ENCODE data around the gene PRKCE.
"Not testable (repeated sequence)": the region's sequence is repeated elsewhere in the genome, so short reads cannot be mapped to it uniquely, and the experiment has no call there.

Gene PRKCE

DNA sequence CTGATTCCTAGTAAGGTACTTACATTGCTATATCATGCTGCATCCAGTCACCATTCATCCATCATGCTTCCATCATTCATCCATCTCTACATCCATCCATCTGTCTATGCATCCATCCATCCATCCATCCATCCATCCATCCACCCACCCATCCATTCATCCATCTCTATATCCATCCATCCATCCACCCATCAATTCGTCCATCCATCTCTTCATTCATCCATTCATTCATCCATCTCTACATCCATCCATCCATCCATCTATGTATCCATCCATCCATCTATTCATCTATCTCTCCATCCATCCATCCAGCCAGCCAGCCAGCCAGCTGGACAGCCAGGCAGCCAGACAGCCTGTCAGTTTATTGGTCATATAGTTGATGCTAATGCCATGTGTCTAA lies 20.7 kb downstream of the PRKCE start:
- no peak for DNase-seq

DNA sequence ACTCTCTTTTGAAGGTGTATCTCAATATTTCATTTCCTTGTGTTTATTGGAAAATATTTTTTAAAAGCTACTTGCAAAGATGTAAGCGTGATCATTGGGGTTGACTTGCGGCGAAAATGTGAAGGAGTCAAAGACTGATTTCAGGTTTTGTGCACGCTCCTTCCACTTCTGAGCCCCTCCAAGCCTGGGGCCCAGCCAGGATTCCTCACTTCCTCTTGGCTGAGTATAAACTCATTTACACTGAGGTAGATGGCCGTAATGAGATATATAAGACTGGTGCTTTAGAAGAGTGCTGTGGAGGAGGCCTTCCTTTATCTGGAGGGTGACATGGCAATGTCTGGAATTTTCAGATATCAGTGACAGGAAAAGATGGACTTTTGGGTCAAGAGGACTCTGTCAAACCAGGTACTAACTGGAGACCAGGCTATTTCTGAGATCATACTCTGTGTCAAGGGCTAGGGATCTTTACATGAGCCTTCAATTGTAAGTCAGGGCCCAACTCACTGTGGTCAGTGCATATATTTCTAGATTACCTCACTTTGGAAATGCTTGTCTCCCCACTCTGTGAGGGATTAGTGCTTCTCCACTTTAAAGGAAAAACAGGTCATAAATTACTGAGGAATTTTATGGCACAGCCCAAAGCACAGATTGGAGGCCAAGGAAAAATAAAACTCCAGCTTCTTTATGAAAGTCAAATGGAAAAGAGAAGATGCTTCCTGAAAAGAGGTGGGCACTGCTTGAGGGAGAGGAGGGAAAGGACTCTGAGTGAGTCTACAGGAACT lies 22.8 kb downstream of the PRKCE start:
- DNase-seq = no peak

DNA sequence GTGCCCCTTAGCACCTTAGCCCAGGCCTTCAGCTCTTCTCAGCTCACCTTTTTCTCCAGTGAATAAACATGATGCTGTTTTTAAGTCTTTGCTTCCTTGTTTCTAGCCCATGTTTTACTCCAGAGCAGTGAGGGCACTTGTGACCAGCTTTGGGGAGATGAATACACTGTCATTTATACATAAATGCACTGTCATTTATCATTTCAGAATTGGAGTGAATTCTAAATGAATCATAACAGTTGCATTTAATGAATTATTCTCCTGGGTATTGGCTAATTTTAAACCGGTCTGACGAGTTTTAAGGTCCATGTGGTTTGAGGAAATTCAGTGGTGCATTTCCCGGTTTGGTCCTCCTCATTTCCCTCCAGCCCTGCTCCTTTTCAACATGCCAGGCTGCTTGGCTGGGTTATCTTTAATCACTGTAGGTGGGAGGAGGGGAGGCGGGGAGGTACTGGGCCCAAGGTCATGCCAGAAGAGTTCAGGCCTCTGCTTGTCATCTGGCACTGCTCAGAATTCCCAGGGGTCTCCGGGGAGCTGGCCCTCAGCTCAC lies 23.9 kb downstream of the PRKCE start:
- DNase-seq = peak; percentile 11

DNA sequence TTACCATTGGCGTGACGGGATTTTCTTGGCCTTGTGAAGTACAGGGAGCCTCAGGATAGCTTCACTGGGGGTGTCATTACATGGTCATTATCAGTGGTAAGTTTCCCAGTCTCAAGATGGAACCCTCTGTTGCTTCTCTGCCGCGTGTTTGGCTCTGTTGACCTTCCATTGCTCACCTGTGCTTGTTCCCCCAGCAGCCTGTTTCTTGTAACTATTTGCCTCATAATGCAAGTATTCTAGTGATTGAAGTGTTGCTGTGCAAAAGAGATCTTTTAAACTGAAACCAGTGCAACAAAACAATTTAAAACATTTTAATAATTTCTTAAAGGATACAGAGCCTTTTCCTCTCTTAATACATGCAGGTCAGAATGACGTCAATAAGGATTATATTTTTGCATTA lies 24.6 kb downstream of the PRKCE start:
- DNase-seq = no peak

DNA sequence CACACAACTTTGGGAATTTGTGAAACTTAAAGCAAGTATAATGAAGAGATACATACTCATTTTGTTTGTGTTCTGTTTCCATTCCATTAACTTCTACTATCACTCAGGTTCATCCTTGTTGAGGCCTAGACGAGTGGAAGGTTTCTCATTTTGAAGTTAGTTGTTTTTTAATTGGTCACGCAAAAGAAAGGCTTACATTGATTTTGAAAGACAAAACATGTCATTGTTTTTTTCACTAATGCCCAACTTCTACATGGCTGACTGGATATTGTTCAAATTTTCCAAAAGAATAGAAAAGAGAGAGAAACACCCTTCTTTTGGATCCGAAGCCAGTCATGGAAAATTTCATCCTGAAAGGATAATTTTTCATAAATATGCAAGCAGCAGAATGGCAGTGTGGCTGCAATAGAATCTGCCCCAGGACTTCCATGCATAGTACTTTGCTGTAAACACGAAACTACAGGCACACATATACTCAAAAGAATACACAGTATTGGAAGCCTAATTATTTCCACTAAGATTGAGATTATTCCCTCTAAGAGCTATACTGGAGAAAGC lies 27.4 kb downstream of the PRKCE start:
- no peak for DNase-seq

DNA sequence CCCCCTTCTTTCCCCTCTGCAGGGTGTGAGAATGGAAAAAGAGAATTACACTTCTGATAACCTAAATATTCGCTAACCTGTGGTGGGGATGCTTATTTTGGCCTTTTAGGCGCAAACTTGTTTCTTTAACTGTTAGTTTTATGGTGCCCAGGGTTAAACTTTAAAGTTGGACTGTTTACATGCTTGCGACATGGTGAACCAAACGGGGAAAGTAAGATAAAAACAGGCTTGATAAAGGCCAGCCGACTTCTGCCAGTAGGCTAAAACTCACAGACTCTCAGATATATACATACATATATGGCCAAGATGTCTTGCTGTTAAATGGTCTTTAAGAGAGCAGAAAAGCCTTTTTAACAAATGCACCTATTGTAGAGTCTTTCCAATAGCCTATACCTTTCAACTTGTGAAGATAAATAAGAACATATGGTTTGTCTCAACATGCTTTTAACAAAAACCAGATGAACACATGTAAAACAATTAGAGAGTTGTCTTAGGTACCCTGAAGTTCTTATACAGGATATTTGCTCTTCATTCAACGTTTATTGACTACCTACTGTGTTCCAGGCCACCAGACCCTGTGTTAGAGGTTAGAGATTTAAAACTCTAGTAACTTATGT lies 29.0 kb downstream of the PRKCE start:
- no peak for DNase-seq

DNA sequence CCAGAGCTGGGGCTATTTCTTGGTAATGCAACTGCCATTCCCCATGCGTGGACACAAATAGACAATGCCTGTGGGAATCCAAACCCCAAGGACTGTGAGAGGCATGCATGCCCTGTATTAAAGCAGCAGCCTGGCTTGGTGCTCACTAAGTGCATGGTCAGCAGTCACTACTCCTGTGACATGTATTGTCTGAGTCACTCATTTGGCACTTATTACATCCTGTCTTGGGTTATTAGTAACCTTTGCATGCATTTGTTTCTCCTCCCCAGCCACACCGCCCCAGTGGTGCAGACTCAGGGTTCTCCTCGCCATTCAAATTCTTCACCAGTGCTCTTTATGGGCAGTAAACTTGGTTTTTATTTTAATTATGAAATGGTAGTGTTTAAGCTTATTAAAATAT lies 30.2 kb downstream of the PRKCE start:
- no peak for DNase-seq

DNA sequence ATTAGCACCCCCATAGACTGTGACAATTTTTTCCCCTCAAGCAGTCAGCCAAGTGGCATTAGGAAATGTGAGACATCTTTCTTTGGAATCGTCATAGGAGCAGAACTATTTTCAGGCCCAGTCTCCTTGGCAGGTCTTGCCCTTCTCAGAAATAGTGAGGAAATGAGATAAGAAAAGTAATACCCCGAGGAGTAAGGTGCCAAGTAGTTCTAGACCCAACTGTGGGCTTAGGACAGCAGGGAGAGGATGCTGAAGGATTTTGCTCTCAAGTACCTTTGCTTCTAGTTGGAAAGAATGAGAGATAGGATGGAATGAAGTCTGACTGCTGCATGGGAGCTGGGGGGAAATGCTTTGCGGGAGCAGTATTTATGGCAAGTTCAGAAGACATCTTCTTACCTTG lies 31.8 kb downstream of the PRKCE start:
- no peak for DNase-seq

DNA sequence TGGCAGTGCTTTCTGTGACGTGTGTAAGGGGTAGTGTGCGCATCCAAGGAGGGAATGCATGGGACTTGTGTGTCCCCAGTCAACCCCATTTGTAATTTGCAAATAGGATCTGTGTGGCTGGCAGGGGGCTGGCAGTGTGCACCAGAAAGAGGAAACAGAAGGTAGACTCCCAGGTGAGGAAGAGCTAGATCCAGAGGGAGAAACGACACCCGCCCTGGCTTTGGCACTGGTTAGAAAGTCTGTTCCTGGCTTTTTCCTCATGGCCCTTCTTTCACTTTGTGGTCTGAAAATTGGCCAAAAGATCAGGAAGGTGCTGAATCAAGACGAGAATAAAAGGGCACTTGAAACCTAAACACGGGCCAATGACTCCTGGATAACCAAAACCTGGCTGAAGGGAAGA lies 33.3 kb downstream of the PRKCE start:
- DNase-seq = no peak

DNA sequence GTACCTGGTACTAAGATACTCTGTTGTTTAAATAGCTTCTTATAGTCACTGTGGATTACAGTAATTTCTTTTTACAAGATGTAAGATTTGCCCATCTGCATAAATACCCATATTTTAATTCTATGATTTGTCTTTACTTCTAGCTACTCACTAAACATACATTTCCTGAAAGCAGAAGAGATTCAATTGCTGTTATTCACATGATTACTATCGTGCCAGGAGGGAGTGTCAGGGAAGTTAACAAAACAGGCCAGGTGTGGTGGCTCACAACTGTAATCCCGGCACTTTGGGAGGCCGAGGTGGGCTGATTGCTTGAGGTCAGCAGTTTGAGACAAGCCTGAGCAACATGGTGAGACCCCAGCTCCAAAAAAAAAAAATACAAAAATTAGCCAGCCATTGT lies 33.8 kb downstream of the PRKCE start:
- DNase-seq = no peak

DNA sequence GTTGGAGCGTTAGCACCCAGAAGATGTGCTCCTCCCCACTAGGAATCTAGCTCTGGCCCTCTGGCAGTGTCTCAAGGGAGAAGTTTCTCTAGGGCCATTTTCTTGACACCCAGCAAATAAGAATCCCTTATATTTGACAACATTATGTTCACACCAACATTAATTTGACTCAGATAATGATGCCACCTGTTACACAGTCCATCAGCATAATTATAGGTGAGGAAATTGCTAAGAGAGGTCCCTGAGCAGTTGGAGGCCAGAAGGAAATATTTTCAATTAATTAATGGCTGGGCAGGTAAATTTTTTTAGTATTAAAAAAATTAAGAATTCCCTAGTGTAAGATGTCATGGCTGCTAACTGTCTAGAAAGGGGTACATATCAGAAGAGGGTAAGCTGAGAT lies 36.5 kb downstream of the PRKCE start:
- no peak for DNase-seq

DNA sequence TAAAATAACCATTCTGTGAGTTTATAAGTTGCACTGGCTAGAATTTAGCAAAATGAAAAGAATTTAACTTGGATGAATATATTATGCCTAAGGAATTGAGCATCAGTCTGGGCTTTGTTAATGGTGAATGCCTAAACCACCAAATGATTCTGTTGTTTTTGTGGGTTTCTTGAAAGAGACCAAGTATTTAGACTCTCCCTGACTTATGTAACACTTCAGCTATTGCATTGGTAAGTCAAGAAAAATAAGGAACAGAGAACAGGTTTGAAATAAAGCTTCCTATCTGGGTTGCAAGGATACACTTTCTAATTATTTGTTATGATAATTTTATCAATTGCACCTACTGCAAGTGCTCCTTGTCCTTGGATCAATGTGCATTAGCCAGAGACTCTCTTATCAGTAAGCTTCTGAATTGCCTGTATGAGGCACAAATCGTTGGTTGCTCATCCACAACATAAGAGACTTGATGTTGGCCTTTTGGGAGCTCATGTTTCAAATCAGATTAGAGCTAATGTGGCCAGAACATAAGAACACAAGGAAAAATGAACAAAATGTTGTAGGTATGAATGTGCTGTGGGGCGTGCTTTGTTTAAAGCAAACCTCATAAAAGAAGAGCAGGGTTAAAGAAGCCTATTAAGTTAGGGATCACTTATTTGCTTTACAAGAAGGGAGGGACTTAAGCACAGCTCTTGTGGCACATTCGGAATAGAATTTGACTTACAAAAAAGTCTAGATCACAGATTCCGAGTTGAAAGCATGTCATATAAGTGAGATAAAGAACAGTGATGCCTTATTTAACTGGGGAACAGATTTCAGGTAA lies 37.2 kb downstream of the PRKCE start:
- DNase-seq = no peak

DNA sequence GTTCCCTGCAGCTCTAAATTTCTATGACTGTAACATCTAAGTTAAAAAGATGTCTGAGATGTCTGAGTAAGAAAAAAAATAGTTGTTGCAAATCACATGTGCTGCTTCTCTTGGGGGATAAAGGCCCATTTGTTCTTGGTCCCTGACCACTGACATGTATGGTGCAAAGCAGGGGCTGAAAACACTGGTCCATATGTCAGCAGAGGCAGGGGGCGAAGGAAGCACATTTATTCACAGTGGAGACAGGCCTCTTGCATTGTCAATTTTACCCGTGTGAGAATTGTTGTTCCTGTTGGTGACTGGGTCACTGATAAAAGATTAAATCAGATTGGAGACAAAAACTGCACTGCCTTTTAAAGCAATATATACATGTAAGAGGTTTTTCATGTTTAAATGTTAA lies 38.8 kb downstream of the PRKCE start:
- DNase-seq = no peak

DNA sequence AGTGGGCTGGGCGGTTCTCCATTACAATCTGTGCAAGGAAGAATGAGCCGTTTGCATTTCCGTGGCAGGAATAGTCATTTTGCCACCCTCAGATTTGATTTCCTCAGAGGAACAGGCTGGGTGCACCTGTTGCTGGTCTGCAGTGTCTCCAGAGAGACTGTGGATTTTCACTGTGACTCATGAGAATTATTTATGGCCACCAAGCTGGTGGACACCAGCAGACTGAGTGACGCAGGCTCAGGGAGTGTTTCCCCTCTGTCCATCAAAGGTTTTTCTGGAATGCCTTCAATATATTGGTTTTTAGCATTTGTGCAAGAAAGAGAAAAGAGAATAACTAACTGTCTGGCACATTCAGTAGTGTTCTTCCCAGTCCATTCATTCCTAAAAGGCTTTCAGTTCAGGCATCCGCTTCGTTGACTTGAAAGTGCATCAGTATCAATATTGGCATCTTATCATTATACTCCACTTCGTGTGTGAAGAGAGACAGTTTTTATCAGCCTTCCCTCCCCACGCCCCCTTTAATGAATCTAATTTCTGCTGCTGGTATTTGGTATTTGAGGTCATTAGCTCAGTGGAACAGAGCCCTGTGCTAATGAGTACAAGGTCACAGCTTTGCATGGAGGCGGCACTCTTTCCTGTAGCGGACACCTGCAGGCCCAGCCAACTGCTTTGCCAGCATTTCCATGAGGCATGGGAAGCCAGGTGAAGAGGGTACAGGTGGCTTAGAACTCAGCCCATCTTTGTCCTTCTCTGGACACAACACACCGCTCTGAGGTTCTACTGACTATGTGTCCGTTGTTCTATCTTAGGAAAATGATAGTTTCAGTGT lies 39.9 kb downstream of the PRKCE start:
- DNase-seq = no peak

DNA sequence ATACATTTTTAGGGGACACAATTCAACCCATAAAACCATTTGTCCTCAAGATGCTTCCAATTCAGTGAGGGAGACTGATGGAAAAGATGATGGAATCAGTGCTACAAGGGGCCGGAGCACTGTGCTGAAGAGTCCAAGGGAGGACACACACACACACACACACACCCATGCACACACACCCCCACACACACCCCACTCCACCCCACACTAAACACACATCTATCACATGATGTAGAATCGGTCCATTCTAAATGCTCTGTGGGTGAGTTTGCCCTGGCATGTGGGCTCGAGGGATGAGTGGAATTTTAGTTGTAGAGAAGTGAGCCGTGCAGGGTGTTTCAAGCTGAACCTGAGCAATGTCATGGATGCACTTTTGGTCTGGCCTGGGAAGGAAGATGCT lies 41.1 kb downstream of the PRKCE start:
- DNase-seq = no peak

DNA sequence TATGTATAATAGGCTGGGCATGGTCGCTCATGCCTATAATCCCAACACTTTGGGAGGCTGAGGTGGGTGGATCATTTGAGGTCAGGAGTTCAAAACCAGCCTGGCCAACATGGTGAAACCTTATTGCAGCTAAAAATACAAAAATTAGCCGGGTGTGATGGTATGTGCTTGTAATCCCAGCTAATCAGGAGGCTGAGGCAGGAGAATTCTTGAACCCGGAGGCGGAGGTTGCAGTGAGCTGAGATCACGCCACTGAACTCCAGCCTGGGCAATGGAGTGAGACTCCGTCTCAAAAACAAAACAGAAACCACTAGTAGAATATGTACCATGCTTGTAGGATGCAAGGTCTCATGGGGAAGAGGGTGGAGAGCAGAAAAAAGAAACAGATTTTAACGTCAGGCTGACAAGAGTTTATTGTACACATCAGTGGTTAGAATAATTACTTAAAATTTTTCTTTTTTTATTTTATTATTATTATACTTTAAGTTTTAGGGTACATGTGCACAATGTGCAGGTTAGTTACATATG lies 44.1 kb downstream of the PRKCE start:
- DNase-seq = not testable (repeated sequence)

DNA sequence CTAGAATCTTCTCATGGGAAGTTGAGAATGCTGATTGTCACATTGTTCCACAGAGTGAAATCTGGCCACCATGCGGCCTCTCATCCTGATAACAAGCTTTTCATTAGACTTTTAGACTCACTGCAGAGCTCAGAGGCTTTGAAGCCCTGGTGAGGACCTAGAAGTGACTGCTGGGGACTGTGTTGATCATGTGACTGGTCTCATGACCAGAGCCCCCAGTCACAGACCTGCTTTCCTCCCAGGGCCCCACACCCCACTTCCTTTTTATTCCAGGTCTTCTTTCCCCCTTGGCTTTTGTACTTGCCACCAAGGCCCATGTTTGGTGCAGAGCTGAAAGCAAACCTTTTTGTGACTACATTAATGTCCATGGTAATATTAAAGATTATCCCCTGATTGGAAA lies 45.2 kb downstream of the PRKCE start:
- DNase-seq = no peak

DNA sequence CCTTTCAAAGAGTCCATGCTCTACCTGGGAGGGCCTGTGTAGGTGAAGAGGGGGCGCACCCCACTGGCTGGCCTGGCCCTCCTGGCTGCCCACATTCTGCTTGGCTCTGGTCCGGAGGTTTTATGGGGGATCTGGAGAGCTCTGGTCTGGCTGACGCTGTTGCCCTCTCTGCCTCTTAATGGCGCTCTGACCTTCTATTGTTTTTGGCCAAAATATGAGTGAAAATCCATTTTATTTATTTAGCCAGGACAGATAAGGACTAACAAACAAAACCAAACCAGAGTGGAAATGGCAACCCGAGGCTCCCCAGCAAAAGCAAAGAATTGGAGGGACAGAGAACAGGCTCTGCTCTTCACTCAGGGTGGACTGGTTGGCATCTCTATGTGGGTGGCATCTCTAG lies 45.7 kb downstream of the PRKCE start:
- no peak for DNase-seq

DNA sequence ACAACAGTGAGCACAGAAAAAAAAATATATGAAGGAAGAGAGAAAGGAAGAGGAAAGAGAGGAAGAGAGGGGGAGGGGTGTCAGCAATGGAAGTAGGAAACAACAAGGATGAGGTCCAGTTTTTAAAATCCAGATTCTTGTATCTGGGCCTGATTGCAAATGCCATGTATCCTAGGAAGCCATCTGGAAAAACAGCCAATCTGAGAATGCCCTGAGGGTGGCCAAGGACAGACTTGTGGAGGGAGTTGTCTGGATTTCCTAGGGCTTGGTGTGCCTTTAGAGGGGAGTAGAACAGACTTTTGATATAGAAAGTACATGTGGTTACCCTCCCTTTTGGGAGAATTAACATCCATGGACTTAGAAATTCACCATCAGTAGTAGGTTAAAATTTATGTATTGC lies 47.1 kb downstream of the PRKCE start:
- DNase-seq = no peak

DNA sequence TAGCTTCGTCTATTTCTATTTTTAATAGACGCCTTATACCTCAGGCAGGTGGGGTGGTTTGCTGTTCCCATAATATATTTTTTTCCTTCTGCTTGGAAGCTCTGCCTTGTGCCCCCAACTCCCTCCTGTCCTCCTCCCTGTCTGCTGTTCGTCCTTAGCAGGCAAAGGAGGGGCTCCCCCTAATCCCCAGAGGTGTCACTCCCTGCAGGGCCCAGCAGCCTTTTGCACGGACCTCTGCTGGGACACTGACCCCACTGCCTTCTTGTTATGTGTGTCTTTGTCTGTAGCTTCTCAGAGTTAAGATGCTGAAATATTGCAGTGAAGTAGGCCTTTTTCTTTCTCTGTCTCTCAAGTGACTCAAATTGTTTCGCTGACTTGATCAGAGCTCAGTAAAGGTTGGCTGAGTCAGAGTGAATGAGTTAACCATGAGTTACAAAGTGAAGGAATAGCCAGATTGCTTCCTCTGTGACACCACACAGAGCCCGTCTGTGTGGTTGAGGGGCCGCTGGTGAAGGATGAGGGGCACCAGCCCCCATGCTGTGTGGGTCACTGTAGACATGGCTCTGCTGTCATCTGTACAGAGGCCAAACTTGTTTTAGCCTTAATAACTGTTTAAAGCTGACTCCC lies 47.7 kb downstream of the PRKCE start:
- DNase-seq = no peak

DNA sequence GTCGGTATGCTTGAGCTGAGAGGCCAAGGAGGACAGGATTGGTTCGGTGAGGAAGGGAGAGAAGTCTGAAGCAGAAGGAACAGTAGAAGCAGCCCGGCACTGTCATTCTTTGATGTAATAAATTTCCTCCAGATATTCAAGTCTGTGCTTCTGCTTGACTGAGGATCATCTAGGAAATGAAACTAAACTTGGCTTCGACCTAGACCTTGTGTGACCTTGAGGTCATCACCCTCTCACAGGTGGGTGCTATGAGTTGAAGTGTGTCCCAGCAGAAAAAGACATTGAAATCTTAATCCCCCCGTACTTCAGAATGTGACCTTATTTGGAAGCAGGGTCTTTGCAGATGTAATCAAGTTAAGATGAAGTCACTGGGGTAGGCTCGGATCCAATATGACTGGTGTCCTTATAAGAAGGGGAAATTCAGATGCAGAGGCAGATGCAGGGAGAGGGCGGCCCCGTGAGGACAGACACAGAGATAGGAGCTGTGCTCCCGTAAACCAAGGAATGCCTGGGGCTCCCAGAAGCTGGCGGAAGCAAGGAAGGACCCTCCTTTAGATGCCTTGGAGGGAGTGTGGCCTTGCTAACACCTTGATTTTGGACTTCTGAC lies 49.0 kb downstream of the PRKCE start:
- no peak for DNase-seq
